CD4-positive, alpha-beta T cell treated with Interleukin-6 at 100 ng/mL for 8 hours (primary cell): Measurements from ENCODE around the gene RFTN1.

Experiments
- DNase-seq: peaks from one replicate; pipeline ENCODE4 v3.0.0-alpha.2; 2020; ENCODE audit warnings: mixed read lengths, low spot score

The RFTN1 gene

DNA sequence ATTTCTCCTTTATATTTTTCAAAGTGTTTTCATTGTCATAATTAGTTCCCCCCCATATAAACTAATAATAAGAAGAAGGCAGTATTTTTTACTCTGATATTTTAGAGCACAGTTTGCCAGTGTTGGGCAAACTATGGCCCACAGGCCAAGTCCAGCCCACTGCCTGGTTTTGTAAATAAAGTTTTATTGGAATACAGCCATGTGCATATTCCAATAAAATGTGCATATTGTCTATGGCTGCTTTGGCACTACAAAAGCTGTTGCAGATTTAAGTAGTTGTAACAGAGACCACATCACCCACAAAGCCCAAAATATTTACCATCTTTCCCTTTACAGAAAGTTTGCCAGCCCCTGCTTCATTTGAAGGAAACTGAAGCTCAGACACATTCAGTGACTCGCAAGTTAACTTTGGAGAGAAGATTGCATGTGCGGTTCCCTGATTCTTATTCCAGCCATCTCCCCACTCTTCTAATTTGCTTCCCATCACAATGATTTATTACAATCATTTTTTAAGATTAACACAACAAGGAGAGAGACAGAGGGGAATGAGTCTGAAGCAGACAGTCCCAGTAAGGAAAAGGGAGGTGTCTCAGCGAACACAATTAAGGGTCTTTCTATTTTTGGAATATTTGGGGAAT is 48.9 kb downstream of the RFTN1 start:
- DNase-seq: no peak

DNA sequence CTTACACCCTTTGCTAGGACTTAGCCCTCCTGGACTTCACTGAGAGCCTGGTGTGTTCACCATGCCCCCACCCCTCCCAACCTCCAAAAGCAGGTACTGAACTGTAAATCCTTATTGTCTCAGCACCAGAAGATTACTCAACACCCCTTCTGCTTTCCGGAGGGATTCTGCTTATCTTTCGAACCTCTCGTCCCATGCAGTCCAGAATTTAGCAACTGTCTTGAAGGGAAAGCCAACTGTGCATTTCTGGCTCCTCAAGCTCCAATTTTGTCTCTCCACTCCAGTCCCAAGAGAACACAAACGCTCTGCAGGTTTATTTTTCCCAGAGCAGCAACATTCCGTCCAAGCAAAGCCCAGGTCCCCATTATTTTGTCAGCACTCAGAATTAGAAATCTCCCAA is 49.6 kb downstream of the RFTN1 start:
- no peak for DNase-seq

DNA sequence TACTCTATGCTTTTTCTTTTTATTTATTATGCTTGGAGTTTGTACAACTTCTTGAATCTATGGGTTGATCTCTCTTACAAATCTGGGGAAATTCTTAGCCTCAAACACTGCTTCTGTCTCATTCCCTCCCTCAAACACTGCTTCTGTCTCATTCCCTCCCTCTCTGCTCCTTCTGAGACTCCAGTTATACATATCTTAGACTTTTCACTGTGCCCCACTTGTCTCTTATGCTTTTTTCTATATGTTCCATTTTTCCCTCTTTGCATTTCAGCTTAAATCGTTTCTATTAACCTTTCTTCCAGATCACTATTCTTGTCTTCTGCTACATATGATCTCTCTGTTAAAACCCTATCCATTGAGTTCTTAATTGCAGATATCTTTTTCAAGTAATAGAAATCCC is 50.4 kb downstream of the RFTN1 start:
- no peak for DNase-seq

DNA sequence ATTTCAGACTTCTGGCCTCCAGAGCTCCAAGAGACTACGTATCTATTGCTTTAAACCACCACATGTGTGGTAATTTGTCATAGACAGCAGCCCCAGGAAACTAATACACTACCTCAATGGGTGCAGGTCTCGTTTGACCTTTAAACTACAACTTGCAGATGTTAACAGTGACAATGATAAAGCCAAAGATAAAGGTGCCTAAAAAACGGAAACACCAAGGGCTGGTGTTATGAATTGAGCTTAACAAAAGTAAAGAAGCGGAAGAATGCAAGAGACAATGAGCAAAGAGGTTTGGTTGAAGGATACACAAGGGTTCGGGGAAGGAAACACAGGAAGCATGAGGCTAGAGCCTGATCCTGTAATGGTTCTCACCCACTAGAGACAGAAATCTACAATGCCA is 50.8 kb downstream of the RFTN1 start:
- DNase-seq: peak; percentile 22

DNA sequence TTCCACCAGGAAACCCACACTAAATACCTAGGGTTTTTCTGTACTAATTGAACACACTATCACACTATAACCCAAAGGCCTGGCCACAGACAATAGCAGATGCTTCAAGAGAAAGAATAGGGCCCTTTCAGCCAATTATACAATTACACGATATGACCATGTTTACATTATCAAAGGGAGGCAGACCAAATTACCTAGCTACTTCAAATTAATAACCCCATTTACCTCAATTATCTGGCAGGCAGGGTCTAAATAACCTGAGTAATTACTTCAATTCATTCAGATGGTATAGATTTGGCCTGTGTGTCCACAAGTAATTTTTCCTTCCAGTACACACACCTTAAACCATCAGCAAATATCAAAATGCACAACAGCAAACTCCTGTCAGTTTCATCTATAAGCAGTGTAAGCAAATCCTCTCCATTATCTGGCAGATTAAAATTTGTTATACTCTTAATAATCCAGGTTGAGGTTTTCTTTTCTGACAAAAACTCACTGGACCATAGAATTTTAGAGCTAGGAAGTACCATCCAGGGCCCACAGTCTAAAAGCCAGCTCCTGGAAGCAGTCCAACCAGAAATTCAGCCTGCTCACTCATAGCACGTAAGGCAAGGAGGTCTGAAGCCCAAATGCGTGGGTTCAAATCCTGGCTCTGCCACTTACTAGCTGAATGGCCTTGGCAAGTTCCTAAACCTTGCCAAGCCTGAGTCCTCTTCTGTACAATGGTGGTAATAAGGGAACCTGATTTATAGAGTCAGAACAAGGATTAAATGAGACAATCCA is 51.8 kb downstream of the RFTN1 start:
- no peak for DNase-seq

DNA sequence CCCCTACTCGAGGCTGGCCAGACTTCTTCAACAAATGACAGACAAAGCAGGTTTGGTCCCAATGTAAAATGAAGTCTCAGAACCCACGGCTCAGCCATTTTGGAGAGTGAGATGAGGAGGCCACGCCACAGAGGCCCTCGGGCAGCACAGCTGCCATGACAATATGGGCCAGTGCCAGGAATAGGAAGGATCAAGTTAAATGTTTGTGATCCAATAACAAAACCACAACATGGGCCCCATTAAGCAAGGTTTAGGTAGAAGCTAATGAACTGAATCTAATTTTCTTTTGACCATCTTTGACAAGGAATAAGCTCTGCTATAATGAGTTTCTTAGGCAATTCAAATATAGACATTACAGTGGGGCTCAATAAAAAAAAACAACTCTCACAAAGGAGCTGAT is 52.6 kb downstream of the RFTN1 start:
- no peak for DNase-seq

DNA sequence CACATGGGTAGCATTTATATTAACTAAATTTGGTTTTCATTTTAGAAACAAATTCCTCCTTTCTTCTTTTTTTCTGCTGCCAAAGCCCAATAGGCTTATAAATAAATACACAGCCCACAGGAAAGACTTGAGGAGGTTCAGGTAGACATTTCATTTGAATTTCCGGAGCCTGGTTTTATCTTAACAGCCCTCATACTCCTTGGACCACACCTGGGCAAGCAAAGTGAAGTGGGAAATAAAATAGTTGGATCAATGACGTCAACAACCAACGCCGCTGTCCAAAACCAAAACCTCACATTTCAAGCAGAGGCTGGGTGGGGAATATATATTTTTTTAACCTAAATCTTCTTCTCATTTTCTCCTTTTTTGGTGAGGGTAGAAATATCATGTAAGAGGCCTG is 53.2 kb downstream of the RFTN1 start:
- no peak for DNase-seq

DNA sequence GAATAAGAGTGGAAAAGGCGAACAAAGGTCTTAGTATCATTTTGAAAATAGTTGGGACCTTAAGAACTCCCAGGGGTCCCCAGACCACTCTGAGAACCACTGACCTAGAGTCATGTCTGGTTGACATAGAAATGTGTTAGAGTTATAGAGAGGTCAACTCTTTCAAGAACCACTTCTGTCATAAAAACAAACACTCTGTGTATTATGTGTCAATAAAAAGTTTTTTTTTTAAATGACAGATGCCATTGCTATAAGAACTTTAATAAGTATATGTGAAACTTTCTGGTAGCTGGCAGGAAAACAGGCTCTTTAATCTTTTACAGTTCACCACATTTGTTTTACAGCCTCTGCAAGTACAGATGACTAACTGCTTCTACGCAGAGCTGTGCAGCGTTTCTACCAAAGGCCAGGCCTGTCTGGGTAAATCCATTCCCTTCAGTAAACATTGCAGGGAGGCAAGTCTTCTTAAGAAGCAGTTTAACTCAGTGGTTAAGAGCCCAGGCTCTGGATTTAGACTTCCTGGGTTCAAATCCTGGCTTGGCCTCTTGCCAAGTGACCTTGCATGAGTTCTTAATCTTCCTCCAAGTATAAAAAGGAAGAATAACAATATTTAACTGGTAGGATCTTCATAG is 56.6 kb downstream of the RFTN1 start:
- no peak for DNase-seq

DNA sequence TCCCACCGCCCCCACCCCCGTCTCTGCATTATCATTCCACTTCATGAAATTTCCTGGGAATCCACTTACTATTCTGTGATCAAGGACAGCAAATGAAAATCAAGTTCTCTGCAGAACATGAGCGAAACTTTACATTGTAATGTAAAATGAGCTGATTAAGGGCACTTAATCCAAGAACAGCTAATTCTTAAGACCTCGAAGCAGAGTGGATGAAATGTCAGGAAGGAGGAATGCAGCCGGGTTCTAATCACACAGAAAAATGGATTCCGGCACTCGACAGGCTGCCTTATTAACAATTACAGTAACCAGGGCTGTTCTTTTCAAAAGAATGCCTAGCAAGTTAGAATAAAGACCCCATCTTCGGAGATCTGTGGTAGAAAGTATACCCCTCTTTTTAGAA is 57.5 kb downstream of the RFTN1 start:
- no peak for DNase-seq

DNA sequence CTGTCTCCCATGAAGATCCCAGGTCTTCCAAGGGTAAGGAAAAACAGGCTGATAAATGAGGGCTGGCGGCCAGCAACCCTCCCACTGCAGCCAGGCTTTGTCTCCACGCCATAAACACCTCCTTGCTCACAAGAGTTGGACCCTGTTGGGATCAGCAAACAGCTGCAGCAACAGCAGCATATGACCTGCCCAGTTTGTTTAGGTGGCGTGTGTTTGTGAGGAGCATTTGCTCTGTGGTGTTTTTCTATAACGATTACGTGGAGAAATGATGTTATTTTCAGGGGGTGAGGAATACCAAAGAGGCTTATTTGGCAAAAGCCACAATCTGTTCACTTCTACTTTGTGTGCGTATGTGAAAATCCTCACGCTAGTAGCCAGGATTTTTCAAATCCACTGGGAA is 58.5 kb downstream of the RFTN1 start:
- no peak for DNase-seq

DNA sequence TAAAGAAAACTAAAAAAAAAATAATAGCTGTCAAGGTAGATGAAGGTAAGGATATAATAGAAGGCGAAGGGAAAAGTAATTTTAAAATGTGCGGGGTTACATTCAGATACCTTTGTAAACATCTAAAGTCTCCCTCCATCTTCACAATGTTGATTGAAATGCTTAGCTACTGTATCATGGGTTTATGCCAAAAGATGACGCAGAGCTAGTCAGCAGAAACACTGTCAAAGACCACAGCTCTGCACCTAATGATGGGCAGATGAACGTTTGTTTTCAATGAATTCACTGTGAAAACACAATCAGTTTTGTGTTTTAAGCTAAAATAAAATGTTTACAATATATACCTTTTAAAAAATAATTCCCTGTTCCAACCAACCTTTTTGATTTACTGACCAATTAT is 61.2 kb downstream of the RFTN1 start:
- DNase-seq: no peak

DNA sequence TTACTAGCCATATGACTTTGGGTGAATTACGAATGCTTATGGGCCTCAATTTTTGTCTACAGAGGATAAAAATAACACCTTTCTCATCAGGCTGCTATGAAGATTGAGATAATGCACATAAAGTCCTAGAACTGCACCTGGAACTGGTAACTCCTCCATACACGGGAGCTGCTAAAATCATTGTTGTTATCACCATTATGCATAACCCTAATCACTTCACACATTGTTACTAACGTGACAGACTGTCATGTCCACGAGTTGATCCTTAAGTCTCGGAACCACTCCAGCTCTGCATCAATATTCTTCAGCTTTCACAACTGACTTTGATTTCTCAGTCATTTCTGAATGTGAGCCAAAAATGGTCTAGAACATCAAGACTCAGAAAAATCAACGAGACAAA is 64.1 kb downstream of the RFTN1 start:
- DNase-seq: no peak

DNA sequence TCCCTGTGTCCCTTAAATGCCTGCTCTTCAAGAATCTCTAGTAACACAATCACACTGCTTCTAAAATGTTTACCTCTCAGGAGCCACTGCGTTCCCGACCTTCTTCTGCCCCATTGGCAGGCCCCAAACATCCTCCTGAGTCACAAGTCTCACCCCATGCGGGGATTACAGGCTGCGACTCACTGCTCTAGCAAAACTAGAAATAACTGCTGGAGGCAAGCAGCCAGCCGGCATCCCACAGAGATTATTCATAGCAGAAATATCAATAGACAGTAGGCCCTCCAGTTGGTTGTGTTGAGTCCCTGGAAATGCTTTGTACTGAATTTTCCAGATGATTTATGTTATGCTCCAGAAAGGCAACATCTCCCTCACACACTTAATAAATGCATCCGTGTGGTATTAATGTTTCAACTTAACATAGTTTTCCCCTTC is 64.8 kb downstream of the RFTN1 start:
- no peak for DNase-seq

DNA sequence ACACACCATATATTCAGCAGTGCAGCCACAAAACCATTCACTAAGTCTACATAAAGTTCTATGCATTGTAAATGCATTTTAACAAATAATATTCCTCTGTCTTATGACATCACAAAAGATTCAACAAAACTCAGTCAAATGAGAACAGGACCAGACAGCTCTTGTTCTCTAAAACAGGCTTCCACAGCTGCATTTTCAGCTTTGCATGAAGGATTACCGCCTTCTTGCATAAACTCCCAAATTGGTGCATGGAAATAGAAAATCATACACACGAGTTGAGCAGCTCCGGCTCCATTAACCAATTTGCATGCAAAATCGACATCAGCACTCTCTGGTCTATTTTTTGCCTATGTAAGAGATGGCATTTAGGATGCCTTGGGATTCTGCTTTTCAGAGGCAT is 66.4 kb downstream of the RFTN1 start:
- no peak for DNase-seq

DNA sequence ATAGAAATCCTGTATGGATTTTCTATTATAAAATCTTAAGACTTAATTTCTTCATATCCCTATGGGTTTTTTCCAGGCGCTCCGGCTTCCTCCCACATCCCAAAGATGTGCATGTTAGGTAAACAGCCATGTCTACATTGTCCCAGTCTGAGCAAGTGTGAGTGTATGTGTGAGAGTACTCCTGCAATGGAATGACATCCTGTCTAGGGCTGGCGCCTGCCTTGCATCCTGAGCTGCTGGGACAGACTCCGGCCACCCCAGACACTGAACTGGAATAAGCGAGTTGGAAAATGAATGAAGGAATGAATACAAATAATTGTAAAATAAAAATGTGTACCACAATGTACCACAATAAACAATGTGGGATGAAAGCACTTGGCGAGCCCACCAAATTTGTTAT is 69.2 kb downstream of the RFTN1 start:
- no peak for DNase-seq

DNA sequence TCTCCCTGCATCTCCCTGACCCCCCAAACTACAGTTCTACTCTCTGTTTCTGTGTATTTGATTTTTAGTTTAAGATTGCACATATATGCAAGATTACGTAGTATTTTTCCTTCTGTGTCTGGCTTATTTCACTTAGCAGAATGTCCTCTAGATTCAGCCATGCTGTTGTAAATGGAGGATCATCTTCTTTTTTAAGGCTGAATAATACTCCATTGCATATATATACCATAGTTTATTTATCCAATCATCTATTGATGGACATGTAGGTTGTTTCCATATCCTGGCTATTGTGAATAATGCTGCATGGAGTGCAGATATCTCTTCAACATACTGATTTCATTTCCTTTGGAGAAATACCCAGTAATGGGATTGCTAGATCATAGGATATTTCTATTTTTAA is 70.8 kb downstream of the RFTN1 start:
- DNase-seq: no peak

DNA sequence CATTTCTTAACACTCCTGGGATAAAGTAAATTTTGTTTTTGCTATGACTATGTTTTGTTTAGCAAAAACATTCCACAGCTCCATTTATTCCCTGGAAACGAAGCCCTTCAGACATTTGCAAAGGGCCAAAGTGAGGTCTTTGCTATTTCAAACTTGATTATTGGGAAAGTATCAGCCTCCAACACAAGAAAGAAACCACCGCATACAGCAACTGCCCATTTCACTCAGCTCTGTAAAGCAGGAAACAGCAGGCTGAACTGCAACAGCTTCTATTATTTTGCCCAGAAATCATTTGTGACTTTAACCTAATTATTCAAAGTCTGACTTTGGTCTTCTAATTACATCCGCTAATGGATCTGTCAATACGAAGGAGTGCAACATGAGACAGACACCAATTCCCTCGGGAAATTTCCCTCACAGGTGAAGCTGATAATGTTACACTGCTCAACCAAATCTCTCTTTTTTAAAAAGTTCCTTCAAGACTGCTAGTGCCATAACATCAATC is 72.1 kb downstream of the RFTN1 start:
- DNase-seq: no peak

DNA sequence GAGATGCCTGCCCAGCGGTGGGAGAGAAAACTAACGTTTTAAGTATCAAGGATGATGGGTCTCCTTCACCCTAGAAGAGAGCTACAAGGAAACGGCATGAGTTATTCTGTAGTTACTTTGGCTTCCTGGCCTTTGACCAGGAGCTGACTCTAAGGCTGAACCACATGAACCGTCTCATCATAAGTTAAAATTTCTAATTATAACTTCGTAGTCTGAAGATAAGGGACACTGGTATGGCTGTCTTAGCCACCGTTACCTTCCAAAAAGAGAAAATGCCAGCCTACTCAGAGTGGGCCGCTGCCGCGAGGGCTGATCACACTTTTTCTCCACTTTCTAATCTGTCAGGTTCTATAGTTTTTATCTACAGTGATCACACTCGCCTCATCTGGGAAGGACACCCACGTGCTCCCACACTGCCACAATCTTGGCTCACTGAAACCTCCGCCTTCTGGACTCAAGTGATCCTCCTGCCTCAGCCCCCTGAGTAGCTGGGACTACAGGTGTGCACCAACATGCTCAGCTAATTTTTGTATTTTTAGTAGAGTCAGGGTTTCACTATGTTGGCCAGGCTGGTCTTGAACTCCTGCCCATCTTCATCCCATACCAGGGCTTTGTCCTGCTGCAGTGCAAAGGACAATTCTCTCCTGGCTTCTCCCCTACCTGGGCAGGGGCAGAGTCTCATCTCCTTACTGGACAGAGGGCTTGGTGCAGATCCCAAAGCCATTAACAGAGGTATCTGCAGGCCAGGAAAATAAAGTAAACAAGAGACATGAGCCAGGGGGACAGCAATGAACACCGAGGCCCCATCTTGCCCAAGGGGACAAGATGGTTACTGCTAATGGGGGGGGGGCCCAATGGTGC is 73.4 kb downstream of the RFTN1 start:
- DNase-seq: no peak

DNA sequence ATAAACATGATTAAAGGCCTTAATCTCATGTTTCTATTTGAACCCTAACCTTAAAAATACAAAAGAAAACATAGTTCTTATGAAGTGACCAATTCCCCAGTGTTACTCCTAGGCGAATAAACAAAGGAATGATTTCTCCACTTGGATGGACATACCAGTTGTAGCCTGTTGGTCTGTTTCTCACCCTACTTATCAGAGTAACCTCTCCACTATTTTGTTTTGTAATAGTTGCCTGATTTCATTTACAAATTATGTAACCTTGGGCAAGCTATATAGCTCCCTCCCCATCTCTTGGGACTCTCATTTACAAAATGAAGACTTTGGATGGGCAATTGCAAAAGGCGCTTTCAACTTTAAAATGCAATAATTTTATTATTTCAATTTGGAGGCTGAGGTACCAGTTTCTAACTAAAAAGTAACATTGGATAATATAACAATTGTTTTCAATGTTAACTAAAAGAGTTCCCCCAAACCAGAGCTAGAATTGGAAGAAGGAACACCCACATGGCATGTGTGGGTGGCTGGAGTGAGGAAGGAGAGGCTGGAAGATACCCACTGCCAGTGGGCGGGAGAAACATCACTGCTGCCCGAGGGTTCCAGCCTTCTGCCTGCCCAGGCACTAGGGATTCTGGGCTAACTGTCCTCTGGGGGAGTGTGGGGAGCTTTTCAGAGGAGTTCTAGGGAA is 74.2 kb downstream of the RFTN1 start:
- DNase-seq: no peak

DNA sequence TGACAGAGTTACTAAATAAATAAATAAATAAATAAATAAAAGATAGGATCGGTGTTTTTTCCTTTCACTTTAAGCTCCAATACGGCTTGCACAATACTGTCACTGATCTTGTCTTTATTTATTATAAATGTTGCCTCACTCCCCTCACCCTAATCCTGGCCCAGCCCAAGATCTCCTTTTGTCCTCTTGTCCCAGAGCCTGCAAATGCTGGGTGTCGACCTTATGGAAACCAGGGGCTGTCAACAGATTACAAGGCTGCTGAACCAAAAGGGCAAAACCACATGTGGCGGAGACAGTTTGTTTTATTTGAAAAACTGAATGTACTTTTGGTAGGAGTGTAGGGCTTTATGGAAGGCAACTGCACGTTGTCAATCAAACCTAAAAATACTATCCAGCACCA is 75.9 kb downstream of the RFTN1 start:
- DNase-seq: no peak

DNA sequence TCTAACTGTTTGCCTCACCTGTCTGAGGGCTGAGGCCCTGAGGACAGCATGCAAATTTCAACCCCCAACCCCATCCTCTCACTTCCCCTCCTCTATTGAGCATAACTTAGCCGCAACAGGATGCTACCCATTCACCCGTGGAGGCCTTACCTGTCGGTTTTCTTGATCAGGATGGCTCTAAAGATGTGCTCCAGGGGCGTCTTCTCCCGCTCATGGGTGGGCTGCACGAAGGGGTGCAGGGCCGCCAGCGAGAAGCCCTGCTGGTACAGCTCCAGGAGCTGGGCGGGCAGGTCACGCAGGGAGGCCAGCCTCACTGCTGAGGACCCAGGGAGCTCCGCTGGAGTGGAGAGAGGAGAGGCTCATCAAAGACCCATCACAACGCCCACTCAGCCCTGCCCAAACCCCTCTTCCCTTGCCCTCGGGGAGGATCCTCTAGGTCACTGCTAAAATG is 79.8 kb downstream of the RFTN1 start:
- DNase-seq: no peak

DNA sequence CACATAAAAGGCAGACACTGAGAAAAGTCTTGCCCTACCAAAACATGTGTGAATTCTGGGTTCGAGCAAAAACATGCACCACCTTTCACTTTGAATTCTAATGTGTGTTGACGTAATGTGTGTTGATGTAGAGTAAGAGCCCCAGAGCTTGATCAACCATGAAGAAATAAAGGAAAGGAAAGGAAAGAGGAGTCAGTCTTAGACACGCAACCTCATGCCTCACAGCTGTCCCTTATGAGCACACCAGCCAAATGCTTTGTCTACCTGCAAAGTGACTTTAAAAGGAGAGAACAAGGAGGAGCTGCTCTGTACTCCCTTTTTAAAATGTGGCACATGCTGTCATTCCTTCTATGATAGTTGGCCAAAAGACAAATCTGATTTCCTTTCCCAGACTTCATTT is 80.8 kb downstream of the RFTN1 start:
- no peak for DNase-seq
